ENCODE data around the gene SEMA3A.

DNA sequence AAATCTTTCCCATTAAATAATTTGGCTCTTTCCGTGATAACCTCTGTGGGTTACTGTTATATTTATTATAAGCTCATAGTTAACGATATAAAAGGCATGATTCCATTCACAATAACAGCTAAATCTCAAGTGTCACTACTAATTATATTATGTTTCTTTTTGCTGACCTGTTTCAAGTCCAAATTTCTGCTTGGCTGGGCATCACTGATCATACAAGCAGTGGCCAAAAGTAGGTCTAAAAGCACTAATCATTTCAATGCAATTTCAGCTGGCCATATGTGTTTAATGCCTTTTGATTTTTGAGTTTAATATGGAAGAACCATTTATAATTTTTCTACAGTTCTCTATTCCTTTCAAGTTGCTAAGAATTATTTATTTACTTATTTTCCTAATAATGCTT, 110.7 kb downstream of the SEMA3A start:
- TF ChIP-seq EZH2 (IDR thresholded peaks at IDR 0.05) (no peak), EZH2phosphoT487 (IDR thresholded peaks at IDR 0.05) (no peak)
- TF ChIP-seq, protein P1, sequence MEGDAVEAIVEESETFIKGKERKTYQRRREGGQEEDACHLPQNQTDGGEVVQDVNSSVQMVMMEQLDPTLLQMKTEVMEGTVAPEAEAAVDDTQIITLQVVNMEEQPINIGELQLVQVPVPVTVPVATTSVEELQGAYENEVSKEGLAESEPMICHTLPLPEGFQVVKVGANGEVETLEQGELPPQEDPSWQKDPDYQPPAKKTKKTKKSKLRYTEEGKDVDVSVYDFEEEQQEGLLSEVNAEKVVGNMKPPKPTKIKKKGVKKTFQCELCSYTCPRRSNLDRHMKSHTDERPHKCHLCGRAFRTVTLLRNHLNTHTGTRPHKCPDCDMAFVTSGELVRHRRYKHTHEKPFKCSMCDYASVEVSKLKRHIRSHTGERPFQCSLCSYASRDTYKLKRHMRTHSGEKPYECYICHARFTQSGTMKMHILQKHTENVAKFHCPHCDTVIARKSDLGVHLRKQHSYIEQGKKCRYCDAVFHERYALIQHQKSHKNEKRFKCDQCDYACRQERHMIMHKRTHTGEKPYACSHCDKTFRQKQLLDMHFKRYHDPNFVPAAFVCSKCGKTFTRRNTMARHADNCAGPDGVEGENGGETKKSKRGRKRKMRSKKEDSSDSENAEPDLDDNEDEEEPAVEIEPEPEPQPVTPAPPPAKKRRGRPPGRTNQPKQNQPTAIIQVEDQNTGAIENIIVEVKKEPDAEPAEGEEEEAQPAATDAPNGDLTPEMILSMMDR (IDR thresholded peaks at IDR 0.05) = no peak
